Measurements from ENCODE around the gene GATD1.
"Not testable (repeated sequence)": the region's sequence is repeated elsewhere in the genome, so short reads cannot be mapped to it uniquely, and the experiment has no call there.

The GATD1 gene

DNA sequence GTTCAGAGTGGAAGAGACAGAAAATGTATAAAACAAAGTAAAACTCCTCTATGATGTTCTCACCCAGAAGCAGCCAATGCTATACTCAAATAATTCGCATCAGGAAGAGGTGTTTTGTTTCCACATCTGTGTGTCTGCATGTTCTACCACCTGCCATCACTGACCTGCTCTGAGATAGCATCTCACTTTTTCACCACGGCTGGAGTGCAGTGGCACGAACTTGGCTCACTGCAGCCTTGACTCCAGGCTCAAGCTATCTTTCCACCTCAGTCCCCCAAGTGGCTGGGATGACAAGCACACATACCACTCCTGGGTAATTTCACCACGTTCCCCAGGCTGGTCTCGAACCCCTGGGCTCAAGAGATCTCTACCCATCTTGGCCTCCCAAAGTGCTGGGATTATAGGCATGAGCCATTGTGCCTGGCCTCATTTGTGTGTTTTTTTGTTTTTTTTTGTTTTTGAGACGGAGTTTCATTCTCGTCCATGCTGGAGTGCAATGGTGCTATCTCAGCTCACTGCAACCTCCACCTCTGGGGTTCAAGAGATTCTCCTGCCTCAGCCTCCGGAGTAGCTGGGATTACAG is 15.7 kb downstream of the GATD1 start:
- DNase-seq = no peak

DNA sequence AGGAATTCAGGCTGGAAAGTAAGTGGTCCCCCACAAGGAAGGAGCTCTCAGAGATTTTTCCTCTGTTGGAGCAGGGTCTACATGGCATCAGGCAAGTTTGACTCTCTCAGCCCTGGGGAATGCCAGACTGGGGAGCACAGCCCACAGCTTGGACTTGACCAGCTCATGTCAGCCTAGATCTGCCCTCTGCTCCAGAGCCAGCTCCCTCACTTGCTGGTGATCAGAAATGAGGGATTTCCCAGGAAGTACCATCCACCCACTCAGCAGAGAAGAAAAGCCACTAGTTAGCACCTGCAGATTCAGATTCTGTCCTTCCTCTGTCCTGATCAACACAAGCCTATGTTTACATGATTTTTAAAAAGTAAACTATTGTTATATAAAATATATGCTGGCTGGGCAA is 17.1 kb downstream of the GATD1 start:
- no peak for DNase-seq

- DNase-seq = no peak
Measured at GRCh38 chr11:749731-750130, 27.6 kb downstream of the GATD1 start.

DNA sequence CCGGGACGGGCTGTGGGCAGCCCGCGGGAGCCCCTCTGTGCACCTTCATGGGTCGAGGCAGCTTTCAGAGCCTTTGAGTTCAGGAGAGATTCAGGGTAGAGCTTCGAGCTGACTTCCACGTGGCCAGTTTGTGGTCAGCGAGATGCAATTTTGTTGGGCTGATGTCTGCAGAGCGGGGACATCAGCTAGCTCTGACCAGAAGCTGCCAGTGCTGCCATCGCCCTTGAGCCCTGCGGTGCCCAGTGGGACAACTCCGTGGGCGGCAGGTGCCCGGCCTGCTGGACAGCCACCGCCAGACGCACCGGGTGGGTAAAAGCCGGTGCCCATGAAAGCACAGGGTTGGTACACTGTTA is 29.3 kb downstream of the GATD1 start:
- DNase-seq = no peak

GRCh38 chr11:747158-748006 is 29.9 kb downstream of the GATD1 start, which contains the start of gene TALDO1:
TSS of gene TALDO1 (plus strand) at chr11:747464. CDS start at chr11:747482, 18 bp downstream.
- DNase-seq = peak; percentile 95

GRCh38 chr11:746289-747157 is 30.8 kb downstream of the GATD1 start:
- no peak for DNase-seq

DNA sequence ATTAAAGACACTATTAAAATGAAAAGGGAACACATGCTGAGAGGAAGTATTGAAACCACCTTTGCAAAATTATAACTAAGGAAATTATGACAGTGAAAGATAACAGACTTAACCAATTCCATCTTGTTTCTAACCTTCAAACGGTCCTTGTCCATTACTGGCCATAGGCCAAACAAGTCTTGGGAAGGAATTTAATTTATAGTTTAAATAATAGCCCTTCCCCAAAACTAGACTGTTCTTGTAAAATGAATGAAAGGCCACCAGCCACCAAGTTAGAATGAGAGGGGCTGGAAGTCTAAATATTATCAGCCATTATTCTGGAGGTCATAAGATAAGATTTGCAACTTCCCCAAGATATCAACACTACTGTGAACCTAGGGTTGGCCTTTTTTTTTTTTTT is 31.9 kb downstream of the GATD1 start:
- DNase-seq = no peak

GRCh38 chr11:742571-743201 is 34.6 kb downstream of the GATD1 start:
- no peak for DNase-seq

- no peak for DNase-seq
Measured at GRCh38 chr11:742156-742546, 35.1 kb downstream of the GATD1 start.

DNA sequence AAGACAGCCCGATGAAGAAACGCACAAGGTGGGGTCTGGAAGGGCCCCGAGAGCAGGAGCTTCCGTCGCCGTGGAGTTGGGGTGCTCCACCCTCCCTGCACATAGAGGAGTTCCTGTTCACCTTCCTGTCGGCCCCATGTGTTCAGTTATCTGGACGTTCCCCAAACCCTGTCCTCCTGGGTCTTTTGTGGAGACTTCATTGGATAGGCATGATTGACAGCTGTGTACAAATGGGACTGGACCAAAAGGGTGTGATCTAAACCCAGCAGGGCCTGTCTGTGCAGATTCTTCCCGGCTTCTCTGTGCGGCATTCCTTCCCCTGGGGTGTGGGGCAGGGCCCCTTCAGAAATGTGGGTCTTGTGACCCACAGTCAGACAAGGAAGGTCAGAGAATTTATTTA is 39.4 kb downstream of the GATD1 start:
- not testable (repeated sequence) for DNase-seq

DNA sequence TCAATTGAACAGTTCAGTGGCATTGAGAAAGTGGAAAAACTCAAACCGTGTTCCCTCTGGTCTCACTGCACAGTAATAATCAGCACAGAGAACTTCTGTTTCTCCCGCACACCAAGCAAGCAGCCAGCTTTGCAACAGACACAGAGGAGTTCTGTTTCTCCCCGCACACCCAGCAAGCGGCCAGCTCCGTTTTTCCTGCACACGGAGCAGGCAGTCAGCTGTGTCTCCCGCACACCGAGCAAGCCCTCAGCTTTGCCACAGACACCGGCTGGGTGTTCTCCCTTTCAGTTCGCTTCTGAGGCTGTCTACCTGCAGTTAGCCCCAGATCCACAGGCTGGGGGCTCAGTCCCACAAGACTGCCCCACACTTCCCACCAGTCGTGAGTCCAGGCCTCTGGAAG is 39.9 kb downstream of the GATD1 start:
- no peak for DNase-seq

- DNase-seq = not testable (repeated sequence)
Measured at GRCh38 chr11:734541-734940, 42.7 kb downstream of the GATD1 start.

- no peak for DNase-seq
Measured at GRCh38 chr11:733072-733471, 44.2 kb downstream of the GATD1 start.

DNA sequence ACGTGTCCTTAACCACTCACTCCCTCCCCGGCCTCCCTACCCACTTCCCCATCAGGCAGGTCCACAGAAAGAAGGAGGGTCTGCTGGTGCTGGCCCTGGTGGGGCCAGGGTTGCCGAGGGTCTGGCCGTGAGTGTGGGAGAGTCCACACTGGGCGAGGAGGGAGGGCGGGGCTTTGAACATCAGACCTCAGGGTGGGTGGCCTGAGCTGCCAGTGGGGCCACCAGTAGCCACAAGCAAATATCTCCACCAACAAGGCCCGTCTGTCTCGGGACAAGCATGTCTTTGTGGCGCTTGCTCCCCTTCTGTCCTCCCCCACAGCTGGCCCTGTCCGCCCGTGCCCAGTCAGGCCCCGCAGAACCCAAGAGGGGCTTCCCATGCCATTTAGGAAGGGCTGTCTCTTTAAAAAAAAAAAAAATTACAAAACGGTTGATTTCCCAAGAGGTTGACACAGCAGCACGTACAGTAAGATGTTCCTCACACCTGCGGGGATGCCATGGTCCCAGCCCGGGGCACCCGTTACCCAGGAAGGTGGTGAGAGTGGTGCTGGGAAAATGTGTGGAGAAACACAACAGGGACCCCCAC is 47.7 kb downstream of the GATD1 start:
- DNase-seq = no peak

GRCh38 chr11:728901-729491 is 48.3 kb downstream of the GATD1 start:
- no peak for DNase-seq

GRCh38 chr11:727859-728748 is 49.2 kb downstream of the GATD1 start:
- DNase-seq = peak; percentile 93

DNA sequence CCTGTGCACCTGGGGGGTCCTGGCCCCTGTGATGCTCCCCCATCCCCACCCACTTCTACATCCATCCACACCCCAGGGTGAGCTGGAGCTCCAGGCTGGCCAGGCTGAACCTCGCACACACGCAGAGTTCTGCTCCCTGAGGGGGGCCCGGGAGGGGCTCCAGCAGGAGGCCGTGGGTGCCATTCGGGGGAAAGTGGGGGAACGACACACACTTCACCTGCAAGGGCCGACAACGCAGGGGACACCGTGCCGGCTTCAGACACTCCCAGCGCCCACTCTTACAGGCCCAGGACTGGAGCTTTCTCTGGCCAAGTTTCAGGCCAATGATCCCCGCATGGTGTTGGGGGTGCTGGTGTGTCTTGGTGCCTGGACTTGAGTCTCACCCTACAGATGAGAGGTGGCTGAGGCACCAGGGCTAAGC is 50.0 kb downstream of the GATD1 start:
- no peak for DNase-seq

DNA sequence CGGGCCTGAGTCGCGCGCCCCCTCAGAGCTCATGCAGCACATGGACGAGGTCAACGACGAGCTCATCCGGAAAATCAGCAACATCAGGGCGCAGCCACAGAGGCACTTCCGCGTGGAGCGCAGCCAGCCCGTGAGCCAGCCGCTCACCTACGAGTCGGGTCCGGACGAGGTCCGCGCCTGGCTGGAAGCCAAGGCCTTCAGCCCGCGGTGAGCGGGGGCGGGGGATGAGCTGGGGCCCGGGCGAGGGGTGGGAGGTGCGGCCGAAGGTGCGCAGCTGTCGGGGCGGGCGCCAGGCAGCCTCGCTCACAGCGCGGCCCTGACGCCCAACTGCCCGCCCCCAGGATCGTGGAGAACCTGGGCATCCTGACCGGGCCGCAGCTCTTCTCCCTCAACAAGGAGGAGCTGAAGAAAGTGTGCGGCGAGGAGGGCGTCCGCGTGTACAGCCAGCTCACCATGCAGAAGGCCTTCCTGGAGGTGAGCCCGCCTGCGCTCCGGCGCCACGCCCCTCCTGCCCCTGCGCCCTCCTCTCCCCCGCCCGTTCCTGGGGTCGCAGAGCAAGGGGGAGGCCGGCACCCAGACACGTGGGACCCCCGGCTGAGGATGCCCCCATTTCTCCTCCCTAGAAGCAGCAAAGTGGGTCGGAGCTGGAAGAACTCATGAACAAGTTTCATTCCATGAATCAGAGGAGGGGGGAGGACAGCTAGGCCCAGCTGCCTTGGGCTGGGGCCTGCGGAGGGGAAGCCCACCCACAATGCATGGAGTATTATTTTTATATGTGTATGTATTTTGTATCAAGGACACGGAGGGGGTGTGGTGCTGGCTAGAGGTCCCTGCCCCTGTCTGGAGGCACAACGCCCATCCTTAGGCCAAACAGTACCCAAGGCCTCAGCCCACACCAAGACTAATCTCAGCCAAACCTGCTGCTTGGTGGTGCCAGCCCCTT is 50.7 kb downstream of the GATD1 start:
- peak; percentile 81 for DNase-seq

DNA sequence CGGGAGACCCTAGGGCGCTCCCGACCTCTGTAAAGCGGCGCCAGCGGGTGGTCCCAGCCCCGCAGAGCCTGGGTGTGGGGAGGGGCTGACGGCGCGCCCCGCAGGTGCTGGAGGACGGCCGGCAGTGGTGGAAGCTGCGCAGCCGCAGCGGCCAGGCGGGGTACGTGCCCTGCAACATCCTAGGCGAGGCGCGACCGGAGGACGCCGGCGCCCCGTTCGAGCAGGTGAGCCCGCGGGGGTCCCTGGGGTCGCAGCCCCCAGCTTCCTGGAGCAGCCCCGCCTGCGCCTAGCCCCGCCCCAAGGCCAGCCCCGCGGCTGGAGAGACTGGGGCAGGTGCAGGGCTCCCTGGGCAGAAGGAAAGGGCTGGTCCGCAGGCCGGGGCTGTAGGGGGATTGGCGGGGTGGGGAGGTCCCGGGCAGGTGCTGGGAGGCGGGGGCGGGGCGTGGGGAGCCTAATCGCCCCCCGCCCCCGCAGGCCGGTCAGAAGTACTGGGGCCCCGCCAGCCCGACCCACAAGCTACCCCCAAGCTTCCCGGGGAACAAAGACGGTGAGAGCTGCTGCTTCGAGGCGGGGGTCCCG is 51.6 kb downstream of the GATD1 start:
- DNase-seq = no peak

Data from activated effector memory CD4-positive, alpha-beta T cell treated with anti-CD3 and anti-CD28 coated beads, Interleukin-2, amount 50 U/mL, for 16 hours (primary cell).